HepG2 (cell line): Measurements from ENCODE around the gene MAGIX. TPM values are rescaled to one million over a fixed set of nuclear protein-coding genes. Genes with fewer than 3 reads are reported as not detected.

Experiments used
- HMG20A ChIP-seq: IDR thresholded peaks from 2 replicates; pipeline ENCODE4 v1.6.1; 2016; ENCODE audit warnings: borderline replicate concordance
- KDM3A ChIP-seq: IDR thresholded peaks from 2 replicates; pipeline ENCODE4 v1.6.1; 2018; ENCODE audit warnings: low read depth, missing compliant biosample characterization
- ONECUT2 ChIP-seq: sonication (generic); formaldehyde crosslinking; IDR thresholded peaks from 2 replicates; pipeline ENCODE4 v1.4.0; 2020; ENCODE audit warnings: missing genetic modification reagents
- SATB2 ChIP-seq: sonication (generic); formaldehyde crosslinking; IDR thresholded peaks from 2 replicates; pipeline ENCODE4 v1.5.0; 2020; ENCODE audit warnings: missing genetic modification reagents
- SOX5 ChIP-seq: IDR thresholded peaks from 2 replicates; pipeline ENCODE4 v1.6.1; 2016; ENCODE audit warnings: borderline replicate concordance
- TRAFD1 ChIP-seq: sonication (generic); formaldehyde crosslinking; IDR thresholded peaks from 2 replicates; pipeline ENCODE4 v1.5.1; 2020; ENCODE audit warnings: missing genetic modification reagents, mild to moderate bottlenecking, borderline replicate concordance
- ZFP90 ChIP-seq: sonication (generic); formaldehyde crosslinking; IDR thresholded peaks from 2 replicates; pipeline ENCODE4 v1.8.0; 2022; ENCODE audit warnings: missing genetic modification reagents, mild to moderate bottlenecking, inconsistent platforms, borderline replicate concordance
- ZIK1 ChIP-seq: sonication (generic); formaldehyde crosslinking; IDR thresholded peaks from 2 replicates; pipeline ENCODE4 v1.5.0; 2020; ENCODE audit warnings: mild to moderate bottlenecking, low read depth, missing genetic modification reagents, borderline replicate concordance
- ZNF331 ChIP-seq: sonication (generic); formaldehyde crosslinking; IDR thresholded peaks from 2 replicates; pipeline ENCODE4 v1.4.0; 2020; ENCODE audit warnings: missing genetic modification reagents
- ZNF430 ChIP-seq: sonication (generic); formaldehyde crosslinking; IDR thresholded peaks from 2 replicates; pipeline ENCODE4 v1.9.0; 2021; ENCODE audit warnings: mild to moderate bottlenecking, missing genetic modification reagents
- ZNF589 ChIP-seq: sonication (generic); formaldehyde crosslinking; conservative IDR thresholded peaks from 2 replicates; pipeline ENCODE4 v1.8.0; 2022; ENCODE audit warnings: mild to moderate bottlenecking, moderate library complexity, missing genetic modification reagents
- ZNF770 ChIP-seq: sonication (generic); formaldehyde crosslinking; IDR thresholded peaks from 2 replicates; pipeline ENCODE4 v1.5.0; 2020; ENCODE audit warnings: mild to moderate bottlenecking, missing genetic modification reagents
- polyA plus RNA-seq, 8 experiments: library from polyadenylated mRNA; depleted of rRNA in 3 of 8; stranded (reverse) in 7 of 8; unstranded in 1 of 8; fragments of >200 nt; fragmentation: Illumina TruSeq in 4 of 8; extraction: Trizol in 4 of 8; gene quantifications; 2 replicates each; pipeline versions ENCODE4 v1.2.1 to v1.2.3, GENCODE V29; 2011 to 2016; ENCODE audit warnings: low read depth in 4 of 8, missing spikeins in 1 of 8, mixed read lengths in 1 of 8; ENCODE audit not compliant: insufficient read depth in 1 of 8
- total RNA-seq, 5 experiments: library from RNA; depleted of rRNA; stranded (reverse); fragments of >200 nt; fragmentation: Illumina TruSeq; extraction: Trizol; gene quantifications; 2 replicates each; pipeline ENCODE4 v1.2.3, GENCODE V29; 2016; ENCODE audit warnings: low read depth in 1 of 5
- TF ChIP-seq, protein P1 (sequence below): sonication (generic); formaldehyde crosslinking; IDR thresholded peaks from 2 replicates; pipeline ENCODE4 v1.8.1; 2022; ENCODE audit warnings: low read depth, mild to moderate bottlenecking, missing genetic modification reagents
- TF ChIP-seq, protein P2 (sequence below): sonication (generic); formaldehyde crosslinking; IDR thresholded peaks from 2 replicates; pipeline ENCODE4 v1.8.1; 2023; ENCODE audit warnings: mild to moderate bottlenecking, inconsistent platforms, moderate library complexity, missing genetic modification reagents, borderline replicate concordance
- TF ChIP-seq, protein P3 (sequence below): sonication (generic); formaldehyde crosslinking; IDR thresholded peaks from 2 replicates; pipeline ENCODE4 v1.8.0; 2022; ENCODE audit warnings: missing genetic modification reagents, low read depth, mild to moderate bottlenecking, borderline replicate concordance
- TF ChIP-seq, protein P4 (sequence below): sonication (generic); formaldehyde crosslinking; IDR thresholded peaks from 2 replicates; pipeline ENCODE4 v1.9.0; 2022; ENCODE audit warnings: missing genetic modification reagents, mild to moderate bottlenecking, borderline replicate concordance

The MAGIX gene
- total and polyA plus RNA-seq, 2 of the 13 experiments (the other 11 are each of a cell fraction or from before 2014, with no cell fraction given): 0.63 to 1.2 TPM

GRCh38 chrX:49199906-49200771, 37.6 kb downstream of the MAGIX start, which contains the start of gene SYP (continued):
- TF ChIP-seq ZNF770 (CRISPR knock-in tag) (0 out of 2 replicates have a peak, but pooled peaks have one; percentile 23), ONECUT2 (no peak), ZNF589 (CRISPR knock-in tag) (peak; percentile 57; the same call in 1 of the 2 replicates), TRAFD1 (CRISPR knock-in tag) (no peak), KDM3A (peak; percentile 34; the same call in 1 of the 2 replicates), ZIK1 (CRISPR knock-in tag) (peak; percentile 54; the same call in 1 of the 2 replicates), SOX5 (CRISPR knock-in tag) (peak; percentile 47; the same call in 1 of the 2 replicates), ZNF430 (peak; percentile 92), ZNF331 (CRISPR knock-in tag) (peak; percentile 85), ZFP90 (peak; percentile 94; the same call in 1 of the 2 replicates), HMG20A (CRISPR knock-in tag) (0 out of 2 replicates have a peak, but pooled peaks have one; percentile 17), SATB2 (0 out of 2 replicates have a peak, but pooled peaks have one; percentile 67)
- TF ChIP-seq, protein P1, sequence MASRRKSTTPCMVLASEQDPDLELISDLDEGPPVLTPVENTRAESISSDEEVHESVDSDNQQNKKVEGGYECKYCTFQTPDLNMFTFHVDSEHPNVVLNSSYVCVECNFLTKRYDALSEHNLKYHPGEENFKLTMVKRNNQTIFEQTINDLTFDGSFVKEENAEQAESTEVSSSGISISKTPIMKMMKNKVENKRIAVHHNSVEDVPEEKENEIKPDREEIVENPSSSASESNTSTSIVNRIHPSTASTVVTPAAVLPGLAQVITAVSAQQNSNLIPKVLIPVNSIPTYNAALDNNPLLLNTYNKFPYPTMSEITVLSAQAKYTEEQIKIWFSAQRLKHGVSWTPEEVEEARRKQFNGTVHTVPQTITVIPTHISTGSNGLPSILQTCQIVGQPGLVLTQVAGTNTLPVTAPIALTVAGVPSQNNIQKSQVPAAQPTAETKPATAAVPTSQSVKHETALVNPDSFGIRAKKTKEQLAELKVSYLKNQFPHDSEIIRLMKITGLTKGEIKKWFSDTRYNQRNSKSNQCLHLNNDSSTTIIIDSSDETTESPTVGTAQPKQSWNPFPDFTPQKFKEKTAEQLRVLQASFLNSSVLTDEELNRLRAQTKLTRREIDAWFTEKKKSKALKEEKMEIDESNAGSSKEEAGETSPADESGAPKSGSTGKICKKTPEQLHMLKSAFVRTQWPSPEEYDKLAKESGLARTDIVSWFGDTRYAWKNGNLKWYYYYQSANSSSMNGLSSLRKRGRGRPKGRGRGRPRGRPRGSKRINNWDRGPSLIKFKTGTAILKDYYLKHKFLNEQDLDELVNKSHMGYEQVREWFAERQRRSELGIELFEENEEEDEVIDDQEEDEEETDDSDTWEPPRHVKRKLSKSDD: peak; percentile 86
- TF ChIP-seq, protein P2, sequence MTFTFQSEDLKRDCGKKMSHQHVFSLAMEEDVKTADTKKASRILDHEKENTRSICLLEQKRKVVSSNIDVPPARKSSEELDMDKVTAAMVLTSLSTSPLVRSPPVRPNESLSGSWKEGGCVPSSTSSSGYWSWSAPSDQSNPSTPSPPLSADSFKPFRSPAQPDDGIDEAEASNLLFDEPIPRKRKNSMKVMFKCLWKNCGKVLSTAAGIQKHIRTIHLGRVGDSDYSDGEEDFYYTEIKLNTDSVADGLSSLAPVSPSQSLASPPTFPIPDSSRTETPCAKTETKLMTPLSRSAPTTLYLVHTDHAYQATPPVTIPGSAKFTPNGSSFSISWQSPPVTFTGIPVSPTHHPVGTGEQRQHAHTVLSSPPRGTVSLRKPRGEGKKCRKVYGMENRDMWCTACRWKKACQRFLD (CRISPR knock-in tag): peak; percentile 64; the same call in 1 of the 2 replicates
- TF ChIP-seq, protein P3, sequence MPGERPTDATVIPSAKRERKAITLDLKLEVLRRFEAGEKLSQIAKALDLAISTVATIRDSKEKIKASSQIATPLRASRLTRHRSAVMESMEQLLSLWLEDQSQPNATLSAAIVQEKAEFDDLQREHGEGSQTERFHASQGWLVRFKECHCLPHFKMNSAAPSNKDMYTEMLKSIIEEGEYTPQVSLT: no peak; the same call in 1 of the 2 replicates
- TF ChIP-seq, protein P4, sequence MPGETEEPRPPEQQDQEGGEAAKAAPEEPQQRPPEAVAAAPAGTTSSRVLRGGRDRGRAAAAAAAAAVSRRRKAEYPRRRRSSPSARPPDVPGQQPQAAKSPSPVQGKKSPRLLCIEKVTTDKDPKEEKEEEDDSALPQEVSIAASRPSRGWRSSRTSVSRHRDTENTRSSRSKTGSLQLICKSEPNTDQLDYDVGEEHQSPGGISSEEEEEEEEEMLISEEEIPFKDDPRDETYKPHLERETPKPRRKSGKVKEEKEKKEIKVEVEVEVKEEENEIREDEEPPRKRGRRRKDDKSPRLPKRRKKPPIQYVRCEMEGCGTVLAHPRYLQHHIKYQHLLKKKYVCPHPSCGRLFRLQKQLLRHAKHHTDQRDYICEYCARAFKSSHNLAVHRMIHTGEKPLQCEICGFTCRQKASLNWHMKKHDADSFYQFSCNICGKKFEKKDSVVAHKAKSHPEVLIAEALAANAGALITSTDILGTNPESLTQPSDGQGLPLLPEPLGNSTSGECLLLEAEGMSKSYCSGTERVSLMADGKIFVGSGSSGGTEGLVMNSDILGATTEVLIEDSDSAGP: peak; percentile 59
